Stimulated activated CD4-positive, alpha-beta T cell treated with anti-CD3 and anti-CD28 coated beads, TNF-alpha, amount 100 ng/mL, for 24 hours (primary cell): ENCODE results near the gene POU5F1.
A peak's percentile ranks its signal among the peaks of the same experiment; 100 is the strongest.

Experiments used
- DNase-seq, 3 experiments: peaks; one replicate each; pipeline ENCODE4 v3.0.0-alpha.2; 2020; ENCODE audit warnings: low read depth in 3 of 3

POU5F1 gene

DNA sequence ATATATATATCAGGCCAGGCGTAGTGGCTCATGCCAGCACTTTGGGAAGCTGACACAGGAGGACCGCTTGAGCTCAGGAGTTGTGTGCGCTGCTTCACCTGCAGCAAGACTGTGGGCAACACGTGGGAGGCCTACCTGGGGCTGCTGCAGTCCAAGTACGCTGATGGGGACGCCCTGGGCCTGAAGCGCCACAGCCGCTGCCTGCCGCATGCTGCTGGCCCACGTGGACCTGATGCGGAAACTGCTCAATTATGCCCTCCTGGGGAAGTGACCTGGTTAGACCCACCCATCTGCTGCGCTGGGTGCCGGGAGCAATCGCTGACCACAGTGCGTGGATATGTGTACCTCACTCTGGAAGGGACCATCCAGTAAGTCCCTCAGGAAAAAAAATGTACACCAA is 29.8 kb downstream of the POU5F1 start:
- no peak for DNase-seq

GRCh38 chr6:31139599-31139998 is 30.9 kb downstream of the POU5F1 start:
- DNase-seq, result no peak

GRCh38 chr6:31138982-31139381 is 31.5 kb downstream of the POU5F1 start, which contains the start of gene PSORS1C2:
Gene PSORS1C2 (minus strand): TSS chr6:31139066. CDS start chr6:31139026, 40 bp downstream.
- DNase-seq, result no peak

GRCh38 chr6:31135710-31136109 is 34.8 kb downstream of the POU5F1 start:
- DNase-seq, result no peak

DNA sequence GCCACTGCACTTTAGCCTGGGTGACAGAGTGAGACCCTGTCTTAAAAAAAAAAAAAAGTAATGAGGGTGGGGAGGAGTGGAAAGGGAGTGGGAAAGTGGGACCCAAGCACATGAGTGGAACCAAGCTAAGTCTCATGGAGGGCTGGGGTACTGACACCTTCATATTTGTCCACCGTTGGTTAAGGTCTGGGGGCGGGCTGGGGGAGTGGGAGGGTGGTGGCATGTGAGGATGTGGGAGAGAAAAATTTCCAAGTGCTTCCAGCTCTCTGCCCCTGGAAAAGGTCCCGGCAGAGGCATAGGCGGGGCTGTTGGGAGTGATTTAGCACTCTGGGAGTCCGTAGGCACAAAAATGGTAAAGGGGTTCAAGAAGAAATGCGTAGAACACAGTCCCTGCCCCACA is 37.7 kb downstream of the POU5F1 start:
- no peak for DNase-seq

DNA sequence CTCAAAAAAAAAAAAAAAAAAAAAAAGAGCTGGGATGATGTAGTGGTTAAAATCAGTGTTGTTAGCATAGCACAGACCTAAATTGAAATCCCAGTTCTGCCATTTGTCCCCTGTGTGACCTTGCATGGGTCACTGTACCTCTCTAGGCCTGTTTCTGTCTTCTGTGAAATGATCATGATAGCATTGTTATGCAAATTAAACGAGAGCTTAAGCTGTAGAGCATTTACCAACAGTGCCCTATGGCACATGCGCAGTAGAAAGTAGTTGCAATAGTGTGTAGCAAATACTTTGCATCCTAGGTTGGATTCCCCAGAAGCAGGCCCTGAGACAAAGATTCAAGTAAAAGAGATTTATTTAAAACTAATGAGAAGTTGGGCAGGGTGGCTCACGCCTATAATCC is 38.9 kb downstream of the POU5F1 start:
- DNase-seq, result no peak

- no peak for DNase-seq
Measured at GRCh38 chr6:31130751-31131150, 39.7 kb downstream of the POU5F1 start.

GRCh38 chr6:31129130-31129529 is 41.4 kb downstream of the POU5F1 start:
- DNase-seq, result no peak

- DNase-seq, result peak; percentile 43 to 69 (median 65)
Measured at GRCh38 chr6:31128093-31128676, 42.3 kb downstream of the POU5F1 start.

GRCh38 chr6:31126396-31127175 is 43.9 kb downstream of the POU5F1 start:
- no peak for DNase-seq

GRCh38 chr6:31125586-31126363 is 44.7 kb downstream of the POU5F1 start:
- no peak for DNase-seq

DNA sequence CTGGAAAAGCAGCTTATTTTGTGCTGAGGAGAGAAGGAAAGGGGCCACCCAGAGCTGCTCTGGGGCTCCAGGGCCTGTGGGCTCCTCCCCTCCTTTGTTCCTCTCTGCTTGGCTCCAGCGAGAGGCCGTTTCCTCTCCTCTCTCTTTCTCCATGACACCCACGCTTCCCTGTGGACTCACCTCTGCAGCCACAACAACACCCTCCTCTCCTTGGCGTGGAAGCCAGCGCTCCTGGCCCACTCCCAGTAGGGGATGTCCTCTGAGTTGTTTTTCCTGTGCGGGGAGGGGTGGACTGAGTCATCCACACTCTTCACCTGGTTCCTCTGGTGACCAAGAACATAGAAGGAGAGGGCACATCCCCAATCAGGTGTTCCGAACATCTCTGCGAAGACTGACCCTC is 45.3 kb downstream of the POU5F1 start:
- DNase-seq, result no peak

- no peak for DNase-seq
Measured at GRCh38 chr6:31122791-31123706, 47.4 kb downstream of the POU5F1 start.

- no peak for DNase-seq
Measured at GRCh38 chr6:31121131-31121790, 49.2 kb downstream of the POU5F1 start.

DNA sequence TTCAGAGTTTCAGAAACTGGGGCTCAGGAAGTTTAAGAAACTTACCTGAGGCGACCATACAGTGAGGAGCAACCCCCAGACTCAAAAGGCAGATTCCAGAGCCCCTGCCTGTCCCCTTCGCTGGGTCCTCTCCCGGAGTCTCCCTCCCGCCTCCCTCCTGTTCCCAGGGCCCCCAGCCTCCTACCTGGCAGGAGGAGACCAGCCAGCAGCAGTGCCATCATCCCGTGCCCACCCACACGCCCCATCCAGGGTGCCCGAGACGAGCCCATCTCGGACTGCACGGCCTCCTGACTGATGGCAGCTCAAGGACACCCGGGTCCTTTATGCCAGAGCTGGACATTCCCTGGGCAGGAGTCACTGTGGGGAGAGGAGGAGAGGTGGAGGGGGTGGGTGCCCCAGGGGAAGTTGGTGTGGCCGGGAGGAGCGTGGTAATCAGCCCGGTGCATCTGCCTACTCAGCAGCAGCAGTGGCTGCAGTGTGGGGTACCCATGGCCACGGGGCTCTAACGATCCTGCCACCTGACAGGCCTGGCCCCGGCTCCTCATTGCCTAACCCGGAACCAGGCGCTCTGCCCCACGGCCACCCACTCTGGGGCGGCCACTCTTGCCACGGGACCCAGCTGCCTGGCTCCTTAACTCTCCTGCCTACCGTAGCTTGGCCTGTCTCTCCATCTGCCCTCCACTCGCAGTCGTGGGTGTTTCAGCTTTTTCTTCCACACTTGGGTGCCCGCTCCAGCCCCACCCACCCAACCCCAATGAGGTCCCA is 50.1 kb downstream of the POU5F1 start, which contains the start of gene CDSN:
Gene CDSN (minus strand): TSS at position 296 of the 765 bp plus-strand sequence. CDS start 27 bp downstream, at position 269.
- no peak for DNase-seq

- no peak for DNase-seq
Measured at GRCh38 chr6:31118178-31118577, 52.3 kb downstream of the POU5F1 start.

GRCh38 chr6:31116661-31117385 is 53.7 kb downstream of the POU5F1 start:
- no peak for DNase-seq

DNA sequence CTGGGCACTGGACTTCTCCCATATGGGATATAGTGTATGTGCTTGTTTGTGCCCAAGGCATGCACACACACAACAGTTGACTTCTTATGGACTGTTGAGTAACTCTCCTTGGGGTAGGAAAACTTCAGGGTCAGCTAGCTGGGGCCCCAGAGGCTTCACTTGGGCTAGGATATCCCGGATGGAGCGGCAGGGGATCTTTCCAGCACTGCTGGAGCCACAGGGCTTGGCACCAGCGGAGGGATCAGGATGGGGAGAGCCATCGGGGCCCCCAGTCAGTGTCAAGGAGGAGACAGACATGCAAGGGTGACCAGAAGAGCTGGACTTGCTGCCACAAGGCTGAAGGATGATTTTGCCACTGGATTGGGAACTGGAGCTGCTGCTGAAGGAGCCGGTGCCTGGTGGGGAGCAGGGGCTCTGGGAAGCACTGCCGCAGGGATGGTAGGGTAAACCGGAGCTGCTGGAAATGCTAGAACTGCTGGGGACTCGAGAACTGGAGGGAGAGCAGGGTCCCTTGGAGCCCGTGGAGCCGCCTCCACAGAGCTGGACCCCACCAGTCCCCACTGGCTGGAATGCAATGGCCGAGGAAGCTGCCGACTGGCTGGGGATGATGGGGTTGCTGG is 54.4 kb downstream of the POU5F1 start:
- no peak for DNase-seq
